RWPE2 (cell line): ENCODE measurements around the gene EPHA7.

Source experiments
- ATAC-seq: fragments of 200-7000 bp; cut with Tn5 transposase; 3 replicates; pipeline ENCODE4 v1.9.1; 2021; ENCODE audit warnings: low read depth
- DNase-seq: peaks from one replicate; pipeline ENCODE4 v3.0.0-alpha.2; 2020; ENCODE audit warnings: low spot score
- H3K27ac ChIP-seq: fragments of 450-650 bp; 2 replicates; pipeline ENCODE4 v1.5.1; 2017; ENCODE audit warnings: mild to moderate bottlenecking; ENCODE audit not compliant: poor library complexity, severe bottlenecking
- H3K27me3 ChIP-seq: fragments of 250-450 bp; sonication (Bioruptor Pico); 2 replicates; pipeline ENCODE4 v1.5.1; 2021; ENCODE audit warnings: mild to moderate bottlenecking, moderate library complexity; ENCODE audit not compliant: insufficient read depth, poor library complexity, severe bottlenecking
- H3K36me3 ChIP-seq: fragments of 250-450 bp; sonication (Bioruptor Pico); 2 replicates; pipeline ENCODE4 v1.5.1; 2020; ENCODE audit warnings: low read depth, mild to moderate bottlenecking, moderate library complexity
- H3K4me1 ChIP-seq: fragments of 250-450 bp; sonication (Bioruptor Pico); 2 replicates; pipeline ENCODE4 v1.5.1; 2021; ENCODE audit warnings: mild to moderate bottlenecking, moderate library complexity; ENCODE audit not compliant: insufficient read depth, poor library complexity, severe bottlenecking
- H3K4me3 ChIP-seq: fragments of 250-450 bp; sonication (Bioruptor Pico); 2 replicates; pipeline ENCODE4 v1.5.1; 2021; ENCODE audit warnings: mild to moderate bottlenecking, moderate library complexity; ENCODE audit not compliant: severe bottlenecking
- H3K9me3 ChIP-seq: fragments of 250-450 bp; sonication (Bioruptor Pico); 2 replicates; pipeline ENCODE4 v1.5.1; 2021; ENCODE audit warnings: mild to moderate bottlenecking, moderate library complexity; ENCODE audit not compliant: severe bottlenecking
- TF ChIP-seq, protein P1 (sequence below): fragments of 450-650 bp; IDR thresholded peaks from one replicate; pipeline ENCODE4 v1.5.1; 2017; ENCODE audit warnings: mild to moderate bottlenecking, moderate library complexity; ENCODE audit not compliant: poor library complexity, severe bottlenecking

Gene EPHA7

DNA sequence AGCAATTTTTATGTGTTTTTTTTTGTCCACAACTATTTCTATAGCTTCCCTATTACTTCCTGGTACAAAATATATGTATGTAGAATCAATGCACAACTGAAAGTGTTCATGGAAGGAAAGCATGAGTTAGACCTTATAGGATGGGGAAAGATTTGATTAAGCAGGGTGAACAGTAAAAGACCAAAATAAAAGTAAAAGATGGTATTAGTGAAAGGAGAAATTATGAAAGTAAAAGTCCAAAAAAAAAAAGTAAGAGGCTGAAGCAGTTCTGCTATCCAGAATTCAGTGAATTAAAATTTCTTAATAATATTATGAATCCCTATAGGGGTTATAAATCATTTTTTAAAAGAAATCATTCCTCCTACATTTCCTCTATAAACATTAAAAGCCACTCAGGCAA is 114.3 kb downstream of the EPHA7 start:
- TF ChIP-seq, protein P1, sequence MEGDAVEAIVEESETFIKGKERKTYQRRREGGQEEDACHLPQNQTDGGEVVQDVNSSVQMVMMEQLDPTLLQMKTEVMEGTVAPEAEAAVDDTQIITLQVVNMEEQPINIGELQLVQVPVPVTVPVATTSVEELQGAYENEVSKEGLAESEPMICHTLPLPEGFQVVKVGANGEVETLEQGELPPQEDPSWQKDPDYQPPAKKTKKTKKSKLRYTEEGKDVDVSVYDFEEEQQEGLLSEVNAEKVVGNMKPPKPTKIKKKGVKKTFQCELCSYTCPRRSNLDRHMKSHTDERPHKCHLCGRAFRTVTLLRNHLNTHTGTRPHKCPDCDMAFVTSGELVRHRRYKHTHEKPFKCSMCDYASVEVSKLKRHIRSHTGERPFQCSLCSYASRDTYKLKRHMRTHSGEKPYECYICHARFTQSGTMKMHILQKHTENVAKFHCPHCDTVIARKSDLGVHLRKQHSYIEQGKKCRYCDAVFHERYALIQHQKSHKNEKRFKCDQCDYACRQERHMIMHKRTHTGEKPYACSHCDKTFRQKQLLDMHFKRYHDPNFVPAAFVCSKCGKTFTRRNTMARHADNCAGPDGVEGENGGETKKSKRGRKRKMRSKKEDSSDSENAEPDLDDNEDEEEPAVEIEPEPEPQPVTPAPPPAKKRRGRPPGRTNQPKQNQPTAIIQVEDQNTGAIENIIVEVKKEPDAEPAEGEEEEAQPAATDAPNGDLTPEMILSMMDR, result no peak
- DNase-seq (no peak), ATAC-seq (no peak)
- Histone ChIP-seq H3K4me1 (no peaks in the 10 kb centered on the region), H3K27me3 (no peaks in the 10 kb centered on the region), H3K4me3 (no peak overlapping the region), H3K9me3 (no peaks in the 10 kb centered on the region), H3K36me3 (no peaks in the 10 kb centered on the region), H3K27ac (no peak overlapping the region)

DNA sequence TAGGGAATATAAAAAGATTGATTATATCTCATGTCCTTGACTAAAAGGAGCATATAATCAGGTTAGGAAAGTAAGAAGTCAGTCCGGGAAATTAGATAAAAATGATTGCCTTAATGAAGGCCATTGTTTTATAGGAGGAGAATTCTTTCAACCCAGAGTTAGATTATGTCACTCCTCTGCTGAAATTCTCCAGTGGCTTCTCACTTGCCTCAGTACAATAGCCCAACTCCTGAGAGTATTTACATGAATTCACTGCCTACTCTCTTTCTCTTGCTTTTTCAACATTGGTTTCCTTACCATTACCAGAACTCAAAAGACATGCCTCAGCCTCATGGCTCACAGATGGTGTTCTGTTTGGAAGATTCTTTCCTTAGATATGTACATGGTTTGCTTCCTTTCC is 114.9 kb downstream of the EPHA7 start:
- ATAC-seq (no peak), DNase-seq (no peak)
- Histone ChIP-seq H3K4me3 (no peak overlapping the region), H3K9me3 (no peaks in the 10 kb centered on the region), H3K36me3 (no peaks in the 10 kb centered on the region), H3K4me1 (no peaks in the 10 kb centered on the region), H3K27ac (no peak overlapping the region), H3K27me3 (no peaks in the 10 kb centered on the region)
- TF ChIP-seq, protein P1, result no peak

DNA sequence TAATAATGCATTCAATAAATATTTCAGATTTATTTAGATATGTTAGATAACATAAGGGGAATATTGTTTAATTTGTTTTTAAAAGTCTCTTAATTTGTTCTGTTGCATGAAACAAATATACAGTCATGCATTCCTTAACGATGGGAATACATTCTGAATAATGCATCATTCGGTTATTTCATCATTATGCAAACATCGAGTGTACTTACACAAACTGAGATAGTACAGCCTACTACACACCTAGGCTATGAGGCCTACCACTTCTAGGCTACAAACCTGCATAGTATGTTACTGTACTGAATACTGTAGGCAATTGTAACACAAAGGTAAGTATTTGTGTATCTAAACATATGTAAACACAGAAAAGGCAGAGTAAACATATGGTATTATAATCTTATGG is 118.7 kb downstream of the EPHA7 start:
- H3K4me3 ChIP-seq, result no peak overlapping the region
- DNase-seq, result no peak
- H3K4me1 ChIP-seq, result no peaks in the 10 kb centered on the region
- H3K9me3 ChIP-seq, result no peaks in the 10 kb centered on the region
- H3K36me3 ChIP-seq, result no peaks in the 10 kb centered on the region
- H3K27ac ChIP-seq, result no peak overlapping the region
- TF ChIP-seq, protein P1, result no peak
- H3K27me3 ChIP-seq, result no peaks in the 10 kb centered on the region
- peak; percentile 59 for ATAC-seq

DNA sequence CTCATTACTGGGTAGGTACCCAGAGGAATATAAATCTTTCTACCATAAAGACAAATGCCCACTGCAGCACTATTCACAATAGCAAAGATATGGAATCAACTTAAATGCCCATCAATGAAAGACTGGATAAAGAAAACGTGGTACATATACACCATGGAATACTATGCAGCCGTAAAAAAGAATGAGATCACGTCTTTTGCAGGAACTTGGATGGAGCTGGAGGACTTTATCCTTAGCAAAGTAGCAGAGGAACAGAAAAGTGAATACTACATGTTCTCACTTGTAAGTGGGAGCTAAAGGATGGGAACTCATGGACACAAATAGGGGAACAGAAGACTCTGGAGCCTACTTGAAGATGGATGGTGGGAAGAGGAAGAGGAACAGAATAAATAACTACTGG is 119.7 kb downstream of the EPHA7 start:
- no peaks in the 10 kb centered on the region for H3K4me1 ChIP-seq
- TF ChIP-seq, protein P1, result no peak

DNA sequence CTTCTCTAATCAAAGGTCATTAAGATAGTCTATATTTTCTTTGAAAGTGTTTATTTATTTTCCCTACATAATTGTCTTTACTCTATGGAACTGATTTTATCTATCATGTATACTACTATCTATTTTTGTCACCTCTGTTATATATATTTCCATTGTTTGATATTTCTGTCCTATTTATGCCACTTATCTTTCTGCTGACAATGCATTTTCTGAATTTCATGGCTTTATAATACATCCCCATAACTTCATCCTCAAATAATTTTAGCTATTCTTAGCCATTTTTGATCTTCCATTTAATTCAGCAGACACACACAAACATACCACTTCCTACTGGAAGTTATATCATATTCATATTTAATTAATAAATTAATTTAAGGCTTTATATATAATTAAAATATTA is 123.7 kb downstream of the EPHA7 start:
- H3K36me3 ChIP-seq, result no peaks in the 10 kb centered on the region
- TF ChIP-seq, protein P1, result no peak
- no peak overlapping the region for H3K27ac ChIP-seq
- no peak for ATAC-seq
- H3K27me3 ChIP-seq, result no peaks in the 10 kb centered on the region
- no peak for DNase-seq
- no peaks in the 10 kb centered on the region for H3K9me3 ChIP-seq
- no peaks in the 10 kb centered on the region for H3K4me1 ChIP-seq
- no peak overlapping the region for H3K4me3 ChIP-seq

More for the DNA sequence above, 119.7 kb downstream of the EPHA7 start:
- Histone ChIP-seq H3K27me3 (no peaks in the 10 kb centered on the region), H3K9me3 (no peaks in the 10 kb centered on the region), H3K27ac (no peak overlapping the region), H3K4me3 (no peak overlapping the region), H3K36me3 (no peaks in the 10 kb centered on the region)
- no peak for ATAC-seq
- DNase-seq, result no peak
